ENCODE data around the gene LCTL.

DNA sequence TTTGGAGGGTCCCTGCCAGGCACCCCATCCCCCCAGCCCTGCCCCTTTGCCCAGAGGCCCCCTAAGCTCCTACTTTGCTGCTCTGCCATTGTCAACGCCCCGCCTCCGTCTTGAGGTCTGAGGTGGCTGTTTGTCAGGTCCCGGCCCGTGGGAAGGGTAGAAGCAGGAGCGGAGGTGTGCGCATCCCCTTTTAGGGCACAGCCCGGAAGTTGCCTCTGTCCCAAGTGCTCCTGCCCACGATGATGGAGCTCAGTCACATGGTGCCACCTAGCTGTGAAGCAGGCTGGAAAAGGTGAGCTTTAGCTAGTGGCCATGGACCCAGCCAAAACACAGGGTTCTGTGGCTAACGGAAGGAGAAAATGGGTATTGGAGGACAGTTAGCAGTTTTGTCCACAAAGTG, 28.5 kb upstream of the LCTL start:
- TF ChIP-seq, protein P1, sequence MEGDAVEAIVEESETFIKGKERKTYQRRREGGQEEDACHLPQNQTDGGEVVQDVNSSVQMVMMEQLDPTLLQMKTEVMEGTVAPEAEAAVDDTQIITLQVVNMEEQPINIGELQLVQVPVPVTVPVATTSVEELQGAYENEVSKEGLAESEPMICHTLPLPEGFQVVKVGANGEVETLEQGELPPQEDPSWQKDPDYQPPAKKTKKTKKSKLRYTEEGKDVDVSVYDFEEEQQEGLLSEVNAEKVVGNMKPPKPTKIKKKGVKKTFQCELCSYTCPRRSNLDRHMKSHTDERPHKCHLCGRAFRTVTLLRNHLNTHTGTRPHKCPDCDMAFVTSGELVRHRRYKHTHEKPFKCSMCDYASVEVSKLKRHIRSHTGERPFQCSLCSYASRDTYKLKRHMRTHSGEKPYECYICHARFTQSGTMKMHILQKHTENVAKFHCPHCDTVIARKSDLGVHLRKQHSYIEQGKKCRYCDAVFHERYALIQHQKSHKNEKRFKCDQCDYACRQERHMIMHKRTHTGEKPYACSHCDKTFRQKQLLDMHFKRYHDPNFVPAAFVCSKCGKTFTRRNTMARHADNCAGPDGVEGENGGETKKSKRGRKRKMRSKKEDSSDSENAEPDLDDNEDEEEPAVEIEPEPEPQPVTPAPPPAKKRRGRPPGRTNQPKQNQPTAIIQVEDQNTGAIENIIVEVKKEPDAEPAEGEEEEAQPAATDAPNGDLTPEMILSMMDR (conservative IDR thresholded peaks at IDR 0.05; ENCODE audit: low read length) = peak; percentile 28; the same call in 1 of the 2 replicates
- TF ChIP-seq EZH2phosphoT487 (IDR thresholded peaks at IDR 0.05; ENCODE audit: borderline replicate concordance, low read depth, low read length) = no peak

All from OCI-LY7 (cell line).